K562 (cell line): ENCODE results near the gene B3GAT2. TPM values are rescaled to one million over a fixed set of nuclear protein-coding genes. Genes with fewer than 3 reads are reported as not detected.

Experiments
- GABPB2 ChIP-seq: fragments of 250-450 bp; sonication (Bioruptor Pico); conservative IDR thresholded peaks from 2 replicates; pipeline ENCODE4 v1.5.1; 2021; ENCODE audit warnings: mild to moderate bottlenecking
- KDM5B ChIP-seq: fragments of 200-600 bp; sonication (generic); IDR thresholded peaks from 2 replicates; pipeline ENCODE4 v1.6.1; 2012; ENCODE audit warnings: low read depth, mild to moderate bottlenecking, moderate library complexity, low read length, control low read depth, inconsistent platforms; ENCODE audit not compliant: insufficient replicate concordance
- L3MBTL2 ChIP-seq: fragments of 450-650 bp; IDR thresholded peaks from 2 replicates; pipeline ENCODE4 v1.6.1; 2016; ENCODE audit warnings: mild to moderate bottlenecking, moderate library complexity
- PCBP2 ChIP-seq: fragments of 200-400 bp; formaldehyde crosslinking; IDR thresholded peaks from 2 replicates; pipeline ENCODE4 v1.6.1; 2018; ENCODE audit warnings: low read length, low read depth, mild to moderate bottlenecking, moderate library complexity; ENCODE audit not compliant: poor library complexity, severe bottlenecking
- PTRF ChIP-seq: fragments of 450-650 bp; IDR thresholded peaks from 2 replicates; pipeline ENCODE4 v1.6.1; 2016; ENCODE audit warnings: mild to moderate bottlenecking, missing genetic modification characterization, missing compliant biosample characterization
- RBFOX2 ChIP-seq: fragments of 200-400 bp; formaldehyde crosslinking; IDR thresholded peaks from 2 replicates; pipeline ENCODE4 v1.6.1; 2017; ENCODE audit warnings: low read depth, mild to moderate bottlenecking, low read length, moderate library complexity
- SIN3B ChIP-seq: fragments of 450-650 bp; IDR thresholded peaks from 2 replicates; pipeline ENCODE4 v1.6.1; 2017; ENCODE audit warnings: low read depth, mild to moderate bottlenecking, moderate library complexity
- STAG1 ChIP-seq: sonication (generic); formaldehyde crosslinking; IDR thresholded peaks from 2 replicates; pipeline ENCODE4 v1.5.0; 2020; ENCODE audit warnings: missing genetic modification reagents, borderline replicate concordance
- polyA plus RNA-seq, 8 experiments: library from polyadenylated mRNA; depleted of rRNA in 4 of 8; stranded (reverse) in 5 of 8; unstranded in 3 of 8; fragments of >200 nt; fragmentation: Nextera tagmentation in 2 of 8; fragmentation: Illumina TruSeq in 1 of 8; extraction: Ambion mirVana in 2 of 8; extraction: Trizol in 1 of 8; gene quantifications; 2 replicates each; pipeline versions ENCODE4 v1.2.1 to v1.2.3, GENCODE V29; 2011 to 2014; ENCODE audit warnings: inconsistent platforms in 1 of 8, missing spikeins in 1 of 8
- total RNA-seq, 7 experiments: library from RNA; depleted of rRNA in 6 of 7; stranded (reverse); fragments of >200 nt in 6 of 7; fragmentation: Illumina TruSeq in 2 of 7; extraction: Trizol in 2 of 7; gene quantifications; 2 replicates each; pipeline versions ENCODE4 v1.2.1 to v1.2.3, GENCODE V29; 2011 to 2021; ENCODE audit warnings: low replicate concordance in 1 of 7
- TF ChIP-seq, protein P1 (sequence below): IDR thresholded peaks from 2 replicates; pipeline ENCODE4 v1.6.1; 2011; ENCODE audit warnings: borderline replicate concordance, low read depth, mild to moderate bottlenecking, moderate library complexity, low read length; ENCODE audit not compliant: insufficient read depth, poor library complexity, severe bottlenecking
- TF ChIP-seq, protein P2 (sequence below): fragments of 450-650 bp; formaldehyde crosslinking; IDR thresholded peaks from 2 replicates; pipeline ENCODE4 v1.4.0; 2020; ENCODE audit warnings: mild to moderate bottlenecking, moderate library complexity
- TF ChIP-seq, protein P3 (sequence below): fragments of 250-450 bp; sonication (Bioruptor Pico); IDR thresholded peaks from 2 replicates; pipeline ENCODE4 v1.5.1; 2021; ENCODE audit warnings: mild to moderate bottlenecking
- TF ChIP-seq, protein P4 (sequence below), 2 experiments: fragments of 450-650 bp; formaldehyde crosslinking in 1 of 2; IDR thresholded peaks; 2 replicates each; pipeline versions ENCODE4 v1.4.0 to v1.6.1; 2014 to 2020; ENCODE audit warnings: mild to moderate bottlenecking in 2 of 2, borderline replicate concordance in 1 of 2, low read depth in 1 of 2

B3GAT2 gene
- total and polyA plus RNA-seq, 9 of the 15 experiments (the other 6 are each of a cell fraction or from before 2014, with no cell fraction given), result 0.01 to 0.43 (median 0.04) TPM; not detected in 4

DNA sequence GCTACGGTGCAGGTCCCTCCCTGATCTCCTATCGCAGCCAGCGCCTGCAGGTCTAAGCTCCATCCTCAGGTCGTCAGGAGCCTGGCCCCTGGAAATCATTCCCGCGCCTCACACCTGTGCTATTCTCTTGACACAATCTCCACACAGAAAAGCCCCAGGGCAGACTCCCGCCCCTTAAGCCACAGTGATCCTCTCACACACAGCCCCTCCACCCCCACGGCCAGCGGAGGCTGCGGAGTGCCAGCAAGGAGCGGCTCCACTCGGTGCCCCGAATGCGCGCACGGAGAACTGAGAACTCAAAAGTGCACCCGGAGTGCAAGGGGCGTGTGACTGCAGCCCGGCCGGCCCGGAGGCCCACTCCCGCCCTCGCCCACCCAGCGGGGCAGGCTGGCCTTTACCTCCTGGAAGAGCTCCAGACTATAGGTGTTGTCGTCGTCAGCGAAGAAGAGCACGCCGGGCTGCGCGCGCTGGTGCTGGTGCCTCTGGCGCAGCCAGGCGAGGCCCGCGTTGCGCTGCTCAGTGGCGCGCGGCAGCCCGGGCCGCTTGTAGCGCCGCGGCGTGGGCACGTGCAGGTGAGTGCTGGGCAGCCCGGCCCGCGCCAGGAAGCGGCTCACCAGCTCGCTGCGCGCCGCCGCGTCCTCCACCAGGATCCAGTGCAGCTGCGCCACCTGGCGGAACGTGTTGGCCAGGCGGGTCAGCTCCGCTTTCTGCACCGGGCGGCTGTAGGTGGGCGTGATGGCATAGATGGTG lies 1.2 kb downstream of the B3GAT2 start (continued):
- TF ChIP-seq, protein P1, sequence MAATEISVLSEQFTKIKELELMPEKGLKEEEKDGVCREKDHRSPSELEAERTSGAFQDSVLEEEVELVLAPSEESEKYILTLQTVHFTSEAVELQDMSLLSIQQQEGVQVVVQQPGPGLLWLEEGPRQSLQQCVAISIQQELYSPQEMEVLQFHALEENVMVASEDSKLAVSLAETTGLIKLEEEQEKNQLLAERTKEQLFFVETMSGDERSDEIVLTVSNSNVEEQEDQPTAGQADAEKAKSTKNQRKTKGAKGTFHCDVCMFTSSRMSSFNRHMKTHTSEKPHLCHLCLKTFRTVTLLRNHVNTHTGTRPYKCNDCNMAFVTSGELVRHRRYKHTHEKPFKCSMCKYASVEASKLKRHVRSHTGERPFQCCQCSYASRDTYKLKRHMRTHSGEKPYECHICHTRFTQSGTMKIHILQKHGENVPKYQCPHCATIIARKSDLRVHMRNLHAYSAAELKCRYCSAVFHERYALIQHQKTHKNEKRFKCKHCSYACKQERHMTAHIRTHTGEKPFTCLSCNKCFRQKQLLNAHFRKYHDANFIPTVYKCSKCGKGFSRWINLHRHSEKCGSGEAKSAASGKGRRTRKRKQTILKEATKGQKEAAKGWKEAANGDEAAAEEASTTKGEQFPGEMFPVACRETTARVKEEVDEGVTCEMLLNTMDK, result peak; percentile 65
- TF ChIP-seq PCBP2 (no peak), SIN3B (0 out of 2 replicates have a peak, but pooled peaks have one; percentile 27), GABPB2 (CRISPR knock-in tag) (no peak), L3MBTL2 (peak; percentile 89), RBFOX2 (0 out of 2 replicates have a peak, but pooled peaks have one; percentile 23), STAG1 (CRISPR knock-in tag) (peak; percentile 51; the same call in 1 of the 2 replicates), PTRF (tag) (no peak), KDM5B (no peak)
- TF ChIP-seq, protein P2, sequence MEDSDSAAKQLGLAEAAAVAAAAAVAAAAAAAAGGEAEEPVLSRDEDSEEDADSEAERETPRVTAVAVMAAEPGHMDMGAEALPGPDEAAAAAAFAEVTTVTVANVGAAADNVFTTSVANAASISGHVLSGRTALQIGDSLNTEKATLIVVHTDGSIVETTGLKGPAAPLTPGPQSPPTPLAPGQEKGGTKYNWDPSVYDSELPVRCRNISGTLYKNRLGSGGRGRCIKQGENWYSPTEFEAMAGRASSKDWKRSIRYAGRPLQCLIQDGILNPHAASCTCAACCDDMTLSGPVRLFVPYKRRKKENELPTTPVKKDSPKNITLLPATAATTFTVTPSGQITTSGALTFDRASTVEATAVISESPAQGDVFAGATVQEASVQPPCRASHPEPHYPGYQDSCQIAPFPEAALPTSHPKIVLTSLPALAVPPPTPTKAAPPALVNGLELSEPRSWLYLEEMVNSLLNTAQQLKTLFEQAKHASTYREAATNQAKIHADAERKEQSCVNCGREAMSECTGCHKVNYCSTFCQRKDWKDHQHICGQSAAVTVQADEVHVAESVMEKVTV, result 0 out of 2 replicates have a peak, but pooled peaks have one; percentile 35
- TF ChIP-seq, protein P3, sequence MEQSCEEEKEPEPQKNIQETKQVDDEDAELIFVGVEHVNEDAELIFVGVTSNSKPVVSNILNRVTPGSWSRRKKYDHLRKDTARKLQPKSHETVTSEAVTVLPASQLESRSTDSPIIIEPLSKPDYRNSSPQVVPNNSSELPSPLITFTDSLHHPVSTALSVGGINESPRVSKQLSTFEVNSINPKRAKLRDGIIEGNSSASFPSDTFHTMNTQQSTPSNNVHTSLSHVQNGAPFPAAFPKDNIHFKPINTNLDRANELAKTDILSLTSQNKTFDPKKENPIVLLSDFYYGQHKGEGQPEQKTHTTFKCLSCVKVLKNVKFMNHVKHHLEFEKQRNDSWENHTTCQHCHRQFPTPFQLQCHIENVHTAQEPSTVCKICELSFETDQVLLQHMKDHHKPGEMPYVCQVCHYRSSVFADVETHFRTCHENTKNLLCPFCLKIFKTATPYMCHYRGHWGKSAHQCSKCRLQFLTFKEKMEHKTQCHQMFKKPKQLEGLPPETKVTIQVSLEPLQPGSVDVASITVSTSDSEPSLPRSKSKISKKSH (CRISPR knock-in tag), result no peak
- TF ChIP-seq, protein P4, sequence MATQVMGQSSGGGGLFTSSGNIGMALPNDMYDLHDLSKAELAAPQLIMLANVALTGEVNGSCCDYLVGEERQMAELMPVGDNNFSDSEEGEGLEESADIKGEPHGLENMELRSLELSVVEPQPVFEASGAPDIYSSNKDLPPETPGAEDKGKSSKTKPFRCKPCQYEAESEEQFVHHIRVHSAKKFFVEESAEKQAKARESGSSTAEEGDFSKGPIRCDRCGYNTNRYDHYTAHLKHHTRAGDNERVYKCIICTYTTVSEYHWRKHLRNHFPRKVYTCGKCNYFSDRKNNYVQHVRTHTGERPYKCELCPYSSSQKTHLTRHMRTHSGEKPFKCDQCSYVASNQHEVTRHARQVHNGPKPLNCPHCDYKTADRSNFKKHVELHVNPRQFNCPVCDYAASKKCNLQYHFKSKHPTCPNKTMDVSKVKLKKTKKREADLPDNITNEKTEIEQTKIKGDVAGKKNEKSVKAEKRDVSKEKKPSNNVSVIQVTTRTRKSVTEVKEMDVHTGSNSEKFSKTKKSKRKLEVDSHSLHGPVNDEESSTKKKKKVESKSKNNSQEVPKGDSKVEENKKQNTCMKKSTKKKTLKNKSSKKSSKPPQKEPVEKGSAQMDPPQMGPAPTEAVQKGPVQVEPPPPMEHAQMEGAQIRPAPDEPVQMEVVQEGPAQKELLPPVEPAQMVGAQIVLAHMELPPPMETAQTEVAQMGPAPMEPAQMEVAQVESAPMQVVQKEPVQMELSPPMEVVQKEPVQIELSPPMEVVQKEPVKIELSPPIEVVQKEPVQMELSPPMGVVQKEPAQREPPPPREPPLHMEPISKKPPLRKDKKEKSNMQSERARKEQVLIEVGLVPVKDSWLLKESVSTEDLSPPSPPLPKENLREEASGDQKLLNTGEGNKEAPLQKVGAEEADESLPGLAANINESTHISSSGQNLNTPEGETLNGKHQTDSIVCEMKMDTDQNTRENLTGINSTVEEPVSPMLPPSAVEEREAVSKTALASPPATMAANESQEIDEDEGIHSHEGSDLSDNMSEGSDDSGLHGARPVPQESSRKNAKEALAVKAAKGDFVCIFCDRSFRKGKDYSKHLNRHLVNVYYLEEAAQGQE (IDR thresholded peaks at IDR 0.05; ENCODE audit: borderline replicate concordance), result peak; percentile 71
- TF ChIP-seq, protein P4 (CRISPR knock-in tag; IDR thresholded peaks at IDR 0.05; ENCODE audit: low read depth), result no peak
